Right kidney (tissue), 1 donor: ENCODE data around the gene PRPF31.

ENCODE experiments used
- DNase-seq: peaks from one replicate; pipeline ENCODE4 v3.0.0-alpha.2; 2016

Gene PRPF31

DNA sequence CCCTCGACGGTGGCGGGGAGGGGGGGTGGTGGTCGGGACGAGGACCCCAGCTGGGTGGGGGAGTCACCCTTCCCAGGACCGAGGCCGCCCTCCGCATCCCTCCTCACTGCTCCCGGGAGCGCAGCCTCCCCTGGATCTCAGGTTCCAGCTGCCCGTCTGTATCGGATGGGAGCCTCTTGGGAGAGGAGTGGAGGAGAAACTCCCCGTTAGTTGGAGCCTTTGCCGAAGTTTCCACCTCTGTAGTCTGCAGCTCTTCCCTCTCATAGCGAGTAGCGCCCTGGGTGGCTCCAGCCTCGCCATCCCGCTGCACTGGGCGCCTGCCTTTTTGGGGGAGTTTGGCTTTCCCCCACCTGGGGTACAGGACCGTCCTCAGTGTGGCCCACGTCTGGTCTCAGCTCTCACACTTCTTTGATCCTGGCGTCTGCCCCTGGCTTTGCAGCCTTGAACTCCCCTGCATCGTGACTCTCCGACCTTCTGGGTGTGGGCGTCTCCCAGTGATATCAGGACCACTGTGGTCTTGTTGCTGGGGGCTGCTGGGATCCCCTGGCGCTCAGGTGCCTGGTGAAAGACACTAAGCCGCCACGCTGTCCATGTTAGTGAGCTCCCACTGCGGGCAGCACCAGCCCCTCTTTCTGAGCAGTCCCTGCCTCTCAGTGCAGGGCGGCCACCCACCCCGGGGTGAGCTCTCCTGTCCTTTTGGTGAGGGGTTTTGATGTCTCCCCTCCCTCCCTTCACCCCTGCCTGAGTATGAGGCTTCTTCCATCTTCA, 23.1 kb downstream of the PRPF31 start:
- no peak for DNase-seq

DNA sequence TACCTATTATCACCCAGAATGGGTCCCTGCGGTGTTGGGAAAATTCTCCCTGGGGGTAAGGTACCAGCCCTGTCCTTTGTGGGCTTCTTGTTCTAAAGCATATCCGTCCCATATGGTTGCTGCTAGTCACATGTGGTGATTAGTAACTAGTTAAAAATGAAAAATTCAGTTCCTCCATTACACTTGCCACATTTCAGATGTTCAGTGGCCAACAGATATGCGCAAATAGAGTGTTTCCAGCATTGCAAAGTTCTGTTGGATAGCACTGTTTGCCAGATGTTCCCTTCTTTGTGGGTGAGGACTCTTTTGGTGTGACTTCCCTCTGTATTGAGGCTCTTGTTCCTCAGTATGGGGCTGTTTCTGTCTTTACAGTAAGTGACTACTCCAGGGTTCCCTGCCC, 25.8 kb downstream of the PRPF31 start:
- no peak for DNase-seq

DNA sequence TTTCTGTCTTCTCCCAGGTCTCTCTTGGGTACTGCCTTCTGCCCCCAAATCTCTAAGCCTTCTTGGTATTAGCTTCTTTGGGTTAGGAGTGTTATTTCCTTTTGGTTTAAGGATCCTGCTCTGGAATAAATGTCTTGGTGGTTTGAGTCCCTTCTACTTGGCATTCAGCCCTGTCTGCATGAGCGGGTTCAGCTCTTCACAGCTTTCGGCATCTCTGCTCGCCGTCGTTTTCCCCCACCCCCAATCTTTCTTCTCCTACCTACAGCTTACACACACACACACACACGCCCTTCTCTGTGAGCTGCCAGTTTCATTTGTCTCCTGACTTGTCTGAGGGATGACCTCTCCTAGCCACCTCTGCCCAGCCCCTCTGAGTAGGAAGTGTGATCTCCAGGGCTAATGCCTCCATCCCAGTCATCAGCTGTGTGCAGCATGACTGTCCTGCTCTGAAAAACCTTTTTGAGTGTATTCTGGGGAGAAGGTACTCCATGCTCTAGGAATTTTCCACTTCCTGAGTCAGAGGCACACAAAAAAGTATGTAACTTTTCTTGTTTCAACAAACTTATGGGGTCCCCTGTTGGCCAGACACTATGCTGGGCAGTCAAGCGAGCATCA, 26.7 kb downstream of the PRPF31 start:
- DNase-seq: no peak

DNA sequence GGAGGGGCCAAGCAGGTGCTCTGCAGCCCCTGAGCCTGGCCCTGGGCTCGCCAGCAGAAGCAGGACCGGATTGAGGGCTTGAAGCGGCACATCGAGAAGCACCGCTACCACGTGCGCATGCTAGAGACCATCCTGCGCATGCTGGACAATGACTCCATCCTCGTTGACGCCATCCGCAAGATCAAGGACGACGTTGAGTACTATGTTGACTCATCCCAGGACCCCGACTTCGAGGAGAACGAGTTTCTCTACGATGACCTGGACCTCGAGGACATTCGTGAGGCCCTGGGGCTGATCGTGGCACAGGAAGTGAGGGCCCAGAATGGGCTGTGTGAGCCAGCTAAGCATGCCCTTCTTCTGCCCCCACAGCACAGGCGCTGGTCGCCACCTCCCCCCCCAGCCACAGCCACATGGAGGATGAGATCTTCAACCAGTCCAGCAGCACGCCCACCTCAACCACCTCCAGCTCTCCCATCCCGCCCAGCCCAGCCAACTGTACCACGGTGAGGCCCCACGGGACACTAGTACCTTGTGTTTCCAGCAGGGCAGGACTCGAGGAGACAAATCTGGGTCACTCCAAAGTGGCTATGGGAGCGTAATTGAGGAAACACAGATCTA, 30.1 kb downstream of the PRPF31 start:
- no peak for DNase-seq

DNA sequence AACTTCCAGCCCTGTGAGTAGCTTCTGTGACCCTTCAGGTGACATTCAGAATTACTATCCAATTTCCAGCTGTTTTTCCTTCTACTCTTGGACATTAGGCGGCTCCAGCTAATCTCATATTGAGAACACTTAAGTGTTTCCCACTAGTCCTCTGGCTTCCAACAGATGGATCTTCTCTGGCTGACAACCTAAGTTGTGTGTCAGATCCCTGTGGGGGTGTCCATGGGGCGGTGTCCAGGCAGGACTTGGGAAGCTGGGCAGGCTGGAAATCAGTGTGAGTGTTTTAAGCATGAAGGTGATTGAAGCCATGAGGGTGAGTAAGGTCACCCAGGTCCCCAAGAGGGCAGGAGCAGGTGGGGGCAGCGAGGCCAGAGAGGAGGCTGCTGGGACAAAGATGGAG, 32.1 kb downstream of the PRPF31 start:
- DNase-seq: no peak

DNA sequence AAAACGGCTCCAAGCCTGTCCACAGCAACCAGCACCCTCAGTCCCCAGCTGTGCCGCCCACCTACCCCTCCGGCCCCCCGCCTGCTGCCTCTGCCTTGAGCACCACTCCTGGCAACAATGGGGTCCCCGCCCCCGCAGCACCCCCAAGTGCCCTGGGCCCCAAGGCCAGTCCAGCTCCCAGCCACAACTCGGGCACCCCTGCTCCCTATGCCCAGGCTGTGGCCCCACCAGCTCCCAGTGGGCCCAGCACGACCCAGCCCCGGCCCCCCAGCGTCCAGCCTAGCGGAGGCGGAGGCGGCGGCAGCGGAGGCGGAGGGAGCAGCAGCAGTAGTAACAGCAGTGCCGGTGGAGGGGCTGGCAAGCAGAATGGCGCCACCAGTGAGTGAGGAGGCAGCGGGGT, 32.6 kb downstream of the PRPF31 start:
- DNase-seq: no peak

DNA sequence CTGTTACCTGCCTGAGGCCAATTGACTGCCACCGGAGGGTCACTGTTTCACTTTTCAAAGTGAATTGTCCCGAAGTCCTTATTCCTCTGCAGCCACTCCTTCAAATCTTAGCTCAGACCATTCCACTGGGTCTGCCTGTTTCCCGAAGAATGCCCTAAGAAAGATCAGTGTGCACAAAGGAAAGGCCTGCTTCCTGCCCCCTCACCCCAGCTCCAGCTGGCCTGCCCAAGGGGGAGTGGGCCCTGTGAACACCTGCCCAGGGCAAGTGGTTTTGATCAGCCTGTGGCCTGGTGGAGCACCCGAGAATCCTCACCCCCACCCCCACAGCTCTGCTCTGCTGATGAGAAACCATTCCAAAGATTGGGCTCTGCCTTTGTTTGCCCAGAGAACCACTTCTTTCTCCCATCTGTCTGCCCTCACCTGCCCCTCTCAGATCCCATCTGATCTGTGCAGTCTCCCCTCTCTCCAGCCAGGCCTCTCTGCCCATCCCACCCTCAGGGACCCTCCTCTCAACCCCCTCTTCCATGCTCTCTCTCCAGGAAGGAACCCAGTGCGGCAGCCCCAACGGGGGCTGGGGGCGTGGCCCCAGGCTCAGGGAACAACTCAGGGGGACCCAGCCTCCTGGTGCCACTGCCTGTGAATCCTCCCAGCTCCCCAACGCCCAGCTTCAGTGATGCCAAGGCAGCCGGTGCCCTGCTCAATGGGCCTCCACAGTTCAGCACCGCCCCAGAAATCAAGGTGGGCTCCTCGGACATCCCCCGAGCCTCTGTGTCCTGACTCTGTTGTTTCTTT, 33.7 kb downstream of the PRPF31 start:
- DNase-seq: no peak

DNA sequence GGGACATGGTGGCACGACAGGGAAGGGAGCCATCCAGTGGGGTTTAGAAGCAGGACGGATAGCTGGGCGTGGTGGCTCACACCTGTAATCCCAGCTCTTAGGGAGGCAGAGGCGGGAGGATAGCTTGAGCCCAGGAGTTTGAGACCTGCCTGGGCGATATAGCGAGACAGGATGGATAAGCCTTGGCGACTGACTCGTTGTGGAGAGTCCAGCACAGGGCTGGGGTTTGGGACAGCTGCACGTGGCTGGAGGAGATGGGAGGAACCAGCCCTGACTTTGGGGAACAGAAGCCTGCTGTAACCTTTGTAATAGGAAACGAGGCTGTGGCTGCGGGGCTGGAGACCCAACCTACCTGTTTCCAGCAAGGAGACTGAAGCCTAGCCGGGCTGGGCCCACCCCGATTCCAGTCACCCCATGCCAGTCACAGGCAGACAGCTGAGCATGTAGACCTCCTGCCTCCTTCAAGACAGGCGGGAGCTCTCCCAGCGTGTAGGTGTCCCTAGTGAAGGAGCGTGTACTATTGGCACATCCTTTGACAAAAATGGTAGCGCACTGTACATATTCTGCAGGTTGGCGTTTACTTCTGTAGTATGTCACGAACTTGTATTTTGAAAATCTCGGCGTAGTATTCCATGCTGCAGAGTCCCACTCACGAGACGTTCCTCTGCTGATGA, 35.9 kb downstream of the PRPF31 start:
- DNase-seq: no peak

DNA sequence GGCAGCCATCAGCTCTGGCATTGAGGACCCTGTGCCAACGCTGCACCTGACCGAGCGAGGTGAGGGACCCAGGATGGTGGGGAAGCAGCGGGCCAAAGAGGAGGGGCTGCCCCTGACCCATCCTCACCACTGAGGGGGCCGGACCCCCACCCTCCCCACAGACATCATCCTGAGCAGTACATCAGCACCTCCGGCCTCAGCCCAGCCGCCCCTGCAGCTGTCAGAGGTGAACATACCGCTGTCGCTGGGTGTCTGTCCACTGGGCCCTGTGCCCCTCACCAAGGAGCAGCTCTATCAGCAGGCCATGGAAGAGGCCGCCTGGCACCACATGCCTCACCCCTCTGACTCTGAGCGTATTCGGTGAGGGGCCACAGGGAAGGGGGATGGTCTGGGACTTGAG, 36.7 kb downstream of the PRPF31 start:
- DNase-seq: no peak

DNA sequence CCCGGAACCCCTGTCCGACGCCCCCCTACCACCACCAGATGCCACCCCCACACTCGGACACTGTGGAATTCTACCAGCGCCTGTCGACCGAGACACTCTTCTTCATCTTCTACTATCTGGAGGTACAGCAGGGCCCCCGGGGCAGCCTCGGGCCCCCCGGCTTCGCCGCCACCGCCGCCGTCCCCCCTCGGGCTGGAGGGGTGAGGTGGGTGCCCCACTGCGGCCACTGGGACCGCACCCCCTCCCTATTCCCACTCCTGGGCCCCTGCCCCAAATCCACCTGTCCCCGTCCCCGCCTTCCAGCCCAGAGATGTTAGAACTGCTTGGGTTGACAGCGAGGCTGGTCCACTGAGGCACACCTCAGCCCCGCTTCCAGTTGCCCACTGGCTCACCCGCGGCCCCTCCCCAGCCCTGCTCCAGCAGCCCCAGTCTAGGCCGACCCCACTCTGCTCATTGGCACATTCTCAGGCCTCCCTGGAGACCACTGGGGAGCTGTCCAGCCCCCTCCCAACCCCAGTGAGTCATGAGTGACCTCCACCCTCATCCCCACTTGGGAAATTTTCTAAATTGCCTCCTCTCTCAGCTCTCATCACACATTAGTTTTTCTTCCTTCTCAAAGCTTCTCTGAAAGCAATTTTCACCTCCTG, 37.4 kb downstream of the PRPF31 start:
- DNase-seq: no peak

DNA sequence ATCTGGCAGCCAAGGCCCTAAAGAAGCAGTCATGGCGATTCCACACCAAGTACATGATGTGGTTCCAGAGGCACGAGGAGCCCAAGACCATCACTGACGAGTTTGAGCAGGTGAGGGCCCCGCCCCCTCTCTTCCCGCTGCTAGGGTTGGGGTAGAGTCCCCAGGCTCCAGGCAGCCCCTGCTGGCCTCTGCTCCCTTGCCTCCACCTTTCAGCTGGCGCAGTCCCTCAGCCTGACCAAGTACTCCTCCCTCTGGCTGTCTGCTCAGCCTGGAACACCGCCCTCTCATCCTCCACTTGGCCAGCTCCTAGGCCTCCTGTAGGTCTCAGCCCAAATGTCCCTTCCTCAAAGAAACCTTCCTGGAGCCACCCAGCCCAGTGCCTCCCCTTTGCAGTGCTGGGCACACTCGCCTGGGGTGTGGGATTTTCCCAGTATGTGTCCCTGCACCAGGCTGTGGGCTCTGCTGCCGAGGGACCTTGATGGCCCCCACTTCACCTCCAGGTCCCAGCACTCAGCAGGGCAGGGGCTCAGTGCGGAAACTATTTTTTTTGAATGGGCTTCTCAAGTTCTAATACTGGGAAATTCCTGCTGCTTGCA, 38.3 kb downstream of the PRPF31 start:
- no peak for DNase-seq

DNA sequence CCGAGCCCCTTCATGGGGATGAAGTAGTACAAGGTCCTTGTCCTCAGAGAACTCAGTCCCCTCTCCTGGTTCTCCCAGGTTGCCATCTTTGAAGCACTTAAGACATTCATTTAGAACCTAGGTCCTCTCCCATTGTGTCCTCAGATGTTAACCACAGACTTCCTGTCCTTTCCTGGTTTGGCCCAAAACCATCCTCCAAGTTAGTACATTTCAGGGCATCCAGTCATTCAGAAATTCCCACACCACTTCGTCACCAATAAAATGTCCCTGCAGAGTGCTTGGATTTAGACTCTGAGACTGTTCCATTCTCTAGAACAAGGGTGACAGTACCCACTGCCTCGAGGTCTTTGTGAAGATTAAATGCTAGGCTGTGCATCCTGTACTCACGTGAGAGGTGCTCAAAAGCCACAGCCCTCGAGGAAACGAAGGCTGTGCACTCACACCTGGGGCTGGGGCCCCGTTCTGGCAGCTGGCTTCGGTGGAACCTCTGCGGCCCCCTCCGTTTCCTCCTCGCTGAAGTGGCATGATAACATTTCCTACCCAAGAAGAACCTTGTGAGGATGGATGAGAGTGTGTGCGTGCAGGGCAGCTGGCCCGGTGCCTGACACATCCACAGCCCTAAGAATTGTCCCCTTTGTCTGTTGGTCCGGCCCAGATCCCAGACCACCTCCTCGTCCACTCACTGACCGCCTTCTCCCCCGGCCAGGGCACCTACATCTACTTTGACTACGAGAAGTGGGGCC, 39.2 kb downstream of the PRPF31 start:
- no peak for DNase-seq

DNA sequence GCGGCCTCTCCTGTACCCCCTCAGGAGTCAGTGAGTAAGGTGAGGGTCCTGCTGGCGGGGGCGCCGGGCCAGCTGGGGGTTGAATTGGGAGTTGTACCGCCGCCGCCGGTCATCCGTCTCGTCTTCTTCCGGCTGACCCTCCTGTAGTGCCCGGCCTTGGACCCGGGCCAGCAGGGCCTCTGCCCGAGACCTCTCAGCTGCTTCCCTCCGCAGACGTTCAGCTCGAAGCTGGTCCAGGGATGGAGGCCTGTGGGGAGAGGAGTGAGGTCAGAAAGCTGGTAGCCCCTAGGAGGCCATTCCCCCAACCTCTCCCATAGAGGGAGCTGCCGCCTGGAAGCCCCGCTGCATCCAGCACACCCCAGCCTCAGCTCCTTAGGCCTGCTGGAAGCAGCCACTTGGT, 40.1 kb downstream of the PRPF31 start:
- no peak for DNase-seq

DNA sequence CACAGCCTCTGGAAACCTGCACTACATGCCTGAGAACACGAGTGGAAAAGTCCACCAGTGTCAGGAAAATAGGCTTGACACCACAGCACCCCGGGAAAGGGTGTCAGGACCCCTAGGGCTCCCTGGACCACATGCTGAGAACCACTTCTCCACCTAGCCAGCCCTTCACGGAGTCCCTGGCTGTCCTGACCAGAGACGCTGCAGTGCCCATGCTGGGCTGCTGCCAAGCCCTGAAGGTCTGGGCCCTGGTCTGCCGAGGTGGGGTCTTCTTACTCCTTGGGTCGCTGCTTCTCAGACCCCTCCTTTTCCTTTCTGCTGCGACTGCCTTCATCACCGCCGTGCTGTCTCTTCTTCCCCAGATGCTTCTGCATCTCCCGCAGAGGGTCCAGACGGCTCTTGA, 40.9 kb downstream of the PRPF31 start:
- DNase-seq: no peak

DNA sequence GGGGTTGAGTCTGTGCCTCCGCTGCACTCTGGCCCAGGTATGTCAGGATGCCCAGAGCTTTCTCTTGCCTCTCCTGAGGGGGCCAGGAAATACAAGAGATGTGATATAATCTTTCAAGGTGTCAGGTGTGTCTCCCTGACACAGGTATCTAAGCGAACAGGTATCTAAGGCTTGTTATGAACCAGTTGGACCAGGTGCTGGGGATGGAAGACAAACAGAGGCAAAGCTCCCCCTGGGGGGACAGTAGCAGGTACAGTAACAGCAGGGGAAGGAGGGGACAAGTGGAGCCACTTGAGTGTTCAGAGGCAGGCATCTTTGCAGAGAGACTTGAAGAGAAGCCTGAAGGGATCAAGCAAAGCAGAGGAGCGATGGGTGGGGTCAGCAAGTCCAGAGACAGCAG, 41.4 kb downstream of the PRPF31 start:
- DNase-seq: no peak

DNA sequence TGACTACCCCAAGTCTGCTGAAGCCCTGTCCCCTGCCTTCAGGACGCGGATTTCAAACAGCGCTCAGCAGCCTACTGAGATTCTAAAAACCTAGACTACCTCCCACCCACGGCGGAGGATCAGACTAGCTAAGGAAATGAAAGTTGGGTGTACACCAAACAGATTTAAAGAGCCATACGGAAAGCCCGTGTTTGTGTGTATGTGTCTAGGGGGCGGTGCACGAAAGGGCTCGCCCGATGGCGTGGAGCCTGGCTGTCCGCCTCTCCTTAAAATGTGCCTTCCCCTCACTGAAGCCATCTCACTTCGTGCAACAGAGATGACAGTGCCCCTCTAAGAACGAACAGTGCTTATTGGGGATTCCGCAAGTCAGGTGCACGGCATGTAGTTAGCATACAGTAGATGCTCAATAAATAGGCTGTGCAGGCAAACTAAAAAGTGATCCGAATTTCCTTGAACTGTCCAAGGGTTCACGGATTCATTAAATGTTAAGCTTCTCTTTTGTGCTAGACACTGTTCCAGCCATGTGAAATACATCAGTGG, 43.3 kb downstream of the PRPF31 start:
- DNase-seq: no peak

DNA sequence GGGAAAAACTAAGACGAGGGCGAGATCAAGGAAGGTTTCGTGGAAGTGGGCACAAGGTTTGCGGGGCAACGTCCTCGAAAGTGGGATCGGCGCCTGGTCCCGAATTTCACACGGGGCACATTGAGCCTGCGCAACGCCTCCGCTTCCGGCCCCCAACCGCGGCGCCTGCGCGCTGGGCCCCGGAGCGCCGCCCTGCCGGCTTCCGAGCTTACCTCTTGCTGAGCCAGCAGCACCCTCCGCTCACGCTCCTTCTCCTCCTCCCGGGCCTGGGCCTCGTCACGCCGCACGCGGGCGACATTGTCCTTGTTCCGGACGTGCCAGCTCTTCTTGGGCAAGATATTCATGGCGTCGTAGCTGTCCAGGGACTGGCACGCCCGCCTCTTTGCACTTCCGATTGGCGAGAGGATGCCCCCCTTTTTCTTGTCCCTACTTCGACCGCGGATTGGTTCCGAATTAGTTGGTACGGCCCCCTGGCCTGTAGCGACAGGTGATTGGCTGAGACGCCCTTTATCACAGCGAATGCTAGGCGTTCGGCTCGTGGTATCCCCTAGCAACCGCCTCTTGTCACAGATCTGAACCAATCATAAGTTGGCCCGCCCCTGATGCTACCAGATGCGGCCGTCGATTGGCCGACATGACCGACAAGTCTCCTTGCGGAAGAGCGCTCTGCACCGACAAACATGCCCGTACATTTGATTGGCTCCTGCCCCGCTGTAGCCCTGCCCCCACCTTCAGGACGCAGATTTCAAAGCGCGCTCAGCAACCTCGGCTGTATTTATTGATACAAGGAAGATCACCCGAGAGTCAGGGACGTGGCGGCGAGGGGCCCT, 44.0 kb downstream of the PRPF31 start, which contains the start of gene LENG1:
LENG1 (minus strand) TSS at position 370 of the 830 bp plus-strand sequence; CDS start at position 344, 26 bp downstream.
- peak; percentile 99 for DNase-seq

DNA sequence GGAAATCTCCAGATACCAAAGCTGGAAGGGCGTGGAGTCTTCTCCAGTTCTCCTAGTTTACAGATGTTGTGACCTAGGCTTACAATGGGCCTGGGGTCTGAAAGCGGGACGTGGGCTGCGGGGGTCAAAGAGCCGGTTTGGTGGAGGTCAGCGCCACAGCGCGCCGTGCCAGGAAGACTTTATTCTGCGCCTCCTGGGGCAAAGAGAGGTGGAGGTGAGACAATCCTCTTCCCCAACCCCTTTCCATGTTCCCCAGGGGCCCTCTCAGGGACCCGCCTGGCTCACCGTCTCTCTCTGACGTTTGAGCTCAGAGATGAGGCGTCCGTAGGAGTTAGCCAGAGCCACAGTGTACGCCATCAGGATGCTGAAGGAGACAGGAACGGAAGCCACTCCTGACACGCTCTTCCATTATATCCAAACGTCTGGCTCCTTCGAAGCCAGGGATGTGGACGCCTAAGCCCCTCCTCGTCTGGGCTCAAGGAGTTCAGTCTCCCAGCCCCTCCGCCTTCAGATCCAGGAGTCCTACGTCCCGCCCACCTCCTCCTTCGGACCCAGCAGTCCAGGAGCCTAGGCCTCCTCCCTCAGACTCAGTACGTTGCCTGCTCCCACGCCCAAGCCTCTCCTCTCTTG, 44.7 kb downstream of the PRPF31 start:
- peak; percentile 77 for DNase-seq

DNA sequence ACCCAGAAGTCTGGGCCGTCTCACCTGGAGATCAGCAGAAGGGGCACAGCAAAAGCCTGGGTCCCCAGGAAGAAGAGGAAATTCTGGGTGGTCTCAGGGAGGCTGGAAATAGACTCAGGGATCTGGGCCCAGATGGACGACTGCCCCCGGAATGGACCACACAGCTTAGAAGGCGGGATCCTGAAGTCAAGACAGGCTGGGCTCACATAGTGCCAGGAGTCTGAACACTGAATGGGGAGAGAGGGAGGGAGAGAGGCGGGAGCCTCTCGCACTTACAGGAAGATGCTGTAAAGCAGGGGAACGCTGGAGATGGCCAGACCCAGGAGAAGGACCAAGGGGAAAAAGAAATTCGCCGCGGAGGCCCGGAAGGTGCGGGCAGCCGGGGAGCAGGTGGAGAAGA, 45.3 kb downstream of the PRPF31 start:
- DNase-seq: no peak
